GM19239 (cell line): Measurements from ENCODE around the gene CBX2.
"Not testable (repeated sequence)": the region's sequence is repeated elsewhere in the genome, so short reads cannot be mapped to it uniquely, and the experiment has no call there.

Experiments
- DNase-seq: peaks from one replicate; pipeline ENCODE4 v3.0.0; 2011; ENCODE audit warnings: low spot score; ENCODE audit not compliant: insufficient read length
- FAIRE-seq: peaks from 2 replicates; lab custom pipeline; 2011; peaks lifted over from hg19 to GRCh38; lab: Jason Lieb, UNC

The CBX2 gene

DNA sequence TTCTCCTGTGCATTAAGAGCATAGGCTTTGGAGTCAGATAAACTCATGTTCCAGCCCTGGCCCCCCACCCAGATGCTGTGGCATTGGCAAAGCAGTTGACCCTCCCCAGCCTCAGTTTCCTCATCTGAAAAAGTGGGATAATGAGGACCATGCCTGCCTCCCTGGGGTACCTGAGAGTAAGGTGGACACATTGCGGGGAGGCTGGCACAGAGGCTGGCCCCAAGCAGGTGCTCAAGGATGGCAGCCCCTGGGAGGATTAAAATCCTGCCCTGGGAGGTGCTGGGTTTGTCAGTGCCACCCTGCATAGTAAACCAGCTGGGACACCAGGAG is 35.4 kb upstream of the CBX2 start:
- DNase-seq (no peak), FAIRE-seq (no peak)

- FAIRE-seq (no peak), DNase-seq (no peak)
These were observed 34.9 kb upstream of the CBX2 start for GRCh38 chr17:79742951-79743476.

- DNase-seq (no peak), FAIRE-seq (no peak)
These were observed 34.3 kb upstream of the CBX2 start for GRCh38 chr17:79743614-79744013.

- DNase-seq, result no peak
- no peak for FAIRE-seq
These were observed 32.3 kb upstream of the CBX2 start for GRCh38 chr17:79745641-79746105.

DNA sequence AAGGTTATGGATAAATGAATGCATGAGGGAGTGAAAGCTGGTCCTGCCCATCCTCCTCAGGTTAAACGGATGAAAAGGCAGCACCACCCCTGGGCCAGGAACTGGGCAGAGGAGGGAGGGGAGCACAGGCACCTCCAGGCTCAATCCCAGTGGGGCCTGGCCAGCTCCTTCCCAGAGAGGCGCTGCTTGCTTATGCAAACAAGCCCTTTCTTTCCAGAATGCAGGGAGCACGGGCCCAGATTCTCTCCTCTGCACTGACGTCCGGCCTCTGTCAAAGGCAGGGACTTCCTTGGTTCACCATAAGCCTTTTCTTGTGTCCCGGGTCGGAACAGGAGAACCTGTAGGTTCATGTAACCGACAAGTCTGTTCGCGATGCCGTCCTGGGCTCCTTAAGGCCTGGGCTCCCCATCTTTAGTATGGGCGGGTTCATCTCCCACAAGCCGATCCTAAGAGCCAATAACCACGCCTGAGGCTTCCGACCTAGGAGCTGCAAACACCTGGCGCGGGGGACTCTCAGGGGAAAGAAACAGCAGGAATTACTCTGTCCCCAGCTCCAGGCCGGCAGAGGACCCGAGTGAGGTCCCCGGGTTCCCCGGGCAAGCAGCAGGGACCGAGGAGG is 30.9 kb upstream of the CBX2 start:
- no peak for FAIRE-seq
- DNase-seq, result no peak

- no peak for FAIRE-seq
These were observed 30.2 kb upstream of the CBX2 start for GRCh38 chr17:79747508-79748294.

GRCh38 chr17:79748295-79749099 is 29.5 kb upstream of the CBX2 start:
- no peak for FAIRE-seq
- DNase-seq, result no peak

More at GRCh38 chr17:79747508-79748294, 30.2 kb upstream of the CBX2 start:
- DNase-seq, result no peak

- FAIRE-seq (no peak), DNase-seq (no peak)
These were observed 28.7 kb upstream of the CBX2 start for GRCh38 chr17:79749156-79749815.

DNA sequence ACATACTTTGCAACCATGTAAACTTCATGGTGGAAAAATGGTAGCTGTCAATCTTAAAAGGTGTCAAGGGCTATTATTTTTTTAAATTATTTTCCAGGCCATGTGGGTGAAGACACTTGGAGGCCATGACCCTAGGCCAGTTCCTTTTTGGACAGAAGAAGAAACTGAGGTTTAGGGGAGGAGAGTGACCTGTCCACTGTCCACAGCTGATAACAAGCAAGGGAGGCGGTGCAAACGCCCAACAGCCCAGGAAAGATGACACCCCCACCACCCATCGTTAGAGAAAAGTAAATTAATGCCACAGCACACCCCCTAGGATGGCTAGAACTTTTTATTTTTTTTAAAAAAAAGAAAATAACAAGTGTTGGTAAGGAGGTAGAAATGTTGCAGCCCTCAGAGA is 28.0 kb upstream of the CBX2 start:
- no peak for FAIRE-seq
- no peak for DNase-seq

DNA sequence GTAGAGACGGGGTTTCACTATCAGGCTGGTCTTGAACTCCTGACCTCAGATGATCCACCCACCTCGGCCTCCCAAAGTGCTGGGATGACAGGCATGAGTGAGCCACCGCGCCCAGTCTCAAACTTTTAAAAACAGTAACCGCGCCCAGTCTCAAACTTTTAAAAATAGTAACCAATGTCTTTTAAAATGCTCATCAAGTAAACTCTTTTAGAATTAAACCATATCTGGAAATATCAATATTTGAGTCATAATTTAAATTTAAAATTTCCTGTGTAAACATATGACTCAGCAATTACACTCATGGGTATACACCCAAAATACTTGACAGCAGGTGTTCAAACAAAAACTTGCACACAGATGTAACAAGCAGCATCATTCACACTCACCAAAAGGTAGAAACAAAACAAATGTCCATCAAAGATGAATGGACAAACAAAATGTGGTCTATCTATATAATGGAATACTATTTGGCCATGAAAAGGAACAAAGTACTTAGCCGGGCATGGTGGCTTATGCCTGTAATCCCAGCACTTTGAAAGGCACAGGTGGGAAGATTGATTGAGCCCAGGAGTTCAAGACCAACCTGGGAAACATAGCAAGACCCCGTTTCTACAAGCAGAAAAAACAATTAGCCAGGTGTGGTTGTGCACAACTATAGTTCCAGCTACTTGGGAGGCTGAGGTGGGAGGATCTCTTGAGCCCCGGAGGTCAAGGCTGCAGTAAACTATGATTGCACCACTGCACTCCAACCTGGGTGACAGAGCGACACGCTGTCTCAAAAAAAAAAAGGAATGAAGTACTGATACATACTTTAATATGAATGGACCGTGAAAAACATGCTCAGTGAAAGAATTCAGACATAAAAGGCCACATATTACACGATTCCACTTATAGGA is 27.1 kb upstream of the CBX2 start:
- no peak for DNase-seq
- no peak for FAIRE-seq

- no peak for DNase-seq
- no peak for FAIRE-seq
These were observed 25.8 kb upstream of the CBX2 start for GRCh38 chr17:79752175-79752574.

- FAIRE-seq (no peak), DNase-seq (no peak)
These were observed 23.6 kb upstream of the CBX2 start for GRCh38 chr17:79754370-79754769.

GRCh38 chr17:79754903-79755302 is 23.0 kb upstream of the CBX2 start:
- not testable (repeated sequence) for DNase-seq, FAIRE-seq

DNA sequence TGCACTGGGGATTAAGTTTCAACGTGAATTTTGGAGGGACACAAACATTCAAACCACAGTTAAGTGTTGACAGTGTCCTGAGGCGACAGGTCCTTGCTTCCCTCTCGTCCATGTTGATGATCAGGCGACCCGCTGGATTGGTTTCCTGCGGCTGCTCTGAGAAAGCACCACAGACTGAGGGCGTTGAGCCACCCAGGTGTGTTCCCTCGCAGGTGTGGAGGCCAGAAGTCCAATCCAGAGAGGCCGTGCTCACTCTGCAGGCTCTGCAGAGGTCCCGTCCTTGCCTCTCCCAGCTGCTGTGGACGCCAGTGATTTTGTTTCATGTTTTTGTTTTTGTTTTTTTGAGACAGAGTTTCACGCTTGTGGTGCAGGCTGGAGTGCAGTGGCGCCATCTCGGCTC is 22.4 kb upstream of the CBX2 start:
- no peak for DNase-seq
- FAIRE-seq, result no peak

GRCh38 chr17:79757140-79757745 is 20.7 kb upstream of the CBX2 start:
- DNase-seq (no peak), FAIRE-seq (no peak)

- DNase-seq (no peak), FAIRE-seq (no peak)
These were observed 19.7 kb upstream of the CBX2 start for GRCh38 chr17:79758271-79758670.

- DNase-seq (no peak), FAIRE-seq (no peak)
These were observed 17.6 kb upstream of the CBX2 start for GRCh38 chr17:79760197-79760906.

DNA sequence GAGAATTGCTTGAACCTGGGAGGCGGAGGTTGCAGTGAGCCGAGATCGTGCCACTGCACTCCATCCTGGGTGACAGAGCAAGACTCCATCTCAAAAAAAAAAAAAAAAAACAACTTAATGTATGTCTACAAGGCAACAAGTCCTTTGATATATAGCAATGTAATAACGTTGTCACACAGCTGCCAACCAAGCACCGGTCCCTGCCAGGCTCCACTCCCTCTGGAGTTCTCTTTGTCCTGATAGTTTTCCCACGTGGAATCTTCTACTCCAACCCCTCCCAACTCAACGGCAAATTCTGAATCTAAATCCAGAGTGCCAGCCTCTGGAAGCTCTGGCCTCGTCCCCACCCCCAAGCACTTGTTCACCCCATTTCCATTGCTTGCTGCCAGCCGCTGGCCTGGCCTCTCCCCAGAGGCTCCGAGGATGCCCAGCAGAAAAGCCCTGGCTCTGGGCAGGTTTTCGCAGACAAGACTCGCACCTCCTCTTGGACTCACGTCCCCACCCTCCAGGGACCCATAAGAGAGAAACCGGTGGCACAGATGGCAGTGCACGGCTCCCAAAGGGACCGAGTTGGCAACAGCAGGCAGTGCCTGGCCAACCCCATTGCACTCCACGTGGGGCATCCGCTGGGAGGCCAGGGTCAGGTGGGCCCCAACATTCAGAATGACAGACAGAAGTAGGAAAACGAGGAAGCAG is 15.9 kb upstream of the CBX2 start:
- FAIRE-seq, result no peak
- DNase-seq, result no peak
